Frontal cortex (tissue), 4 donors: ENCODE data around the gene SLC16A7. TPM values are rescaled to one million over a fixed set of nuclear protein-coding genes. Genes with fewer than 3 reads are reported as not detected.
"Not testable (repeated sequence)": the region's sequence is repeated elsewhere in the genome, so short reads cannot be mapped to it uniquely, and the experiment has no call there.

Experiments used
- DNase-seq, 2 donors: peaks; one replicate each; pipeline ENCODE4 v3.0.0; 2012; ENCODE audit warnings: low spot score in 2 of 2
- FAIRE-seq: peaks from 2 replicates; lab custom pipeline; 2012; peaks lifted over from hg19 to GRCh38; lab: Jason Lieb, UNC
- total RNA-seq: library from RNA; depleted of rRNA; stranded (reverse); fragments of >200 nt; gene quantifications from one replicate; pipeline ENCODE4 v1.2.3, GENCODE V29; 2014
- donor health status: control.
- donor health status: control.
- donor health status: control.

SLC16A7 gene
- total RNA-seq, 1 donor from 2014 or later: 26.1 TPM

DNA sequence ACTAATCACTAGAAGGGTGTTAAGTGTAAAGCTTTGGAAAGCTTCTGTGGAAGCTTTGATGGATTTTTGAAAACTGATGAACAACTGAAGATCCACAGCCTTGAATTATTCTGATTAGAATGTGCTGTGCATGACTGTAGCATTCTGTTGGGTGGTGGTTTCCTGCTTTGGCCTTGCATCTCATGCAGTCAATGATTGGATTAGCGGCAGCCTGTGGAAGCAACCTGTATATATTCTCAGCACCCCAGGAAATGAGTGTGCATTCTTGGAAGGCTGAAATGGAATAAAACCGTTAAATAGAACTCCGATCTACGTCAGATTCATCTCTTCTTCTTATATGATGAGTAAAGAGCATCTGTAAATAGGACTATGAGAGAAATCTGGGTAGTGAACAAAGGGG lies 120.2 kb downstream of the SLC16A7 start:
- FAIRE-seq: no peak

DNA sequence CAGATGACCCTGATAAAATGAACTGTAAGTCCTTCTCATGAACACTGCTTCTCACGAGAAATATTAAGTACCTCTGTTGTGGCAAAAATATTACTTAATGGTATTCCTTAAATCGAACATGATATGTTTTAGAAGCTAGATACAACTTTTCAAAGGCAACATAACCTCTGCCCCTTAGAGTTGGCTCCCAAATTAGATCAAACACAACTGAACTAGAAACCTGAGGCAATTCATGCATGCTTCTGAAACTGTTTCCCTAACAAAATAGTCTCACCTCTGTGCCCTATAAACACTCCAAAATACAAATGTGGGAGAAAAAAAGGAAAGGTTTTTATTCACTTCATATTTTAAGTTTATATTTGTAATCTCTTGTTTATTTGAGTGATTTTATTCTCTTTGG lies 121.6 kb downstream of the SLC16A7 start:
- FAIRE-seq: no peak
- no peak for DNase-seq

More for the DNA sequence above, 120.2 kb downstream of the SLC16A7 start:
- no peak for DNase-seq

DNA sequence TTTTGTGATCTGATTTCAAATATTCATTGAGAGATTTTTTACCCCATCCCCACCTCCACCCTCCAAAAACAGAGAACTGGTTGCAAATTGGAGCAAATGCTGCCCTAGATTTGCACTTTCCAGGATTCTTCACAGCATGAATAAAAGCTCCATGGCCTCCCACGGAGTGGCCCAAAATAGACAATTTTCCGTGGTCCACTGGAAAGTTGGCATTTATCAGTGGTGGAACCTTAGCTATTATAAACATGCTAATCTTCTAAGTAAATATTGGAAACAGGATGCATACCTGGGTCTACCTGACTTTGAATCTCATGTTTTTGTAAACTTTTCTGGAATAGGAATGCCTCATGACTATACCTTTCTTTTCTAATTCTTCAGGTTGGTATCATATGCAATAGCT lies 123.9 kb downstream of the SLC16A7 start:
- DNase-seq (no peak), FAIRE-seq (no peak)

DNA sequence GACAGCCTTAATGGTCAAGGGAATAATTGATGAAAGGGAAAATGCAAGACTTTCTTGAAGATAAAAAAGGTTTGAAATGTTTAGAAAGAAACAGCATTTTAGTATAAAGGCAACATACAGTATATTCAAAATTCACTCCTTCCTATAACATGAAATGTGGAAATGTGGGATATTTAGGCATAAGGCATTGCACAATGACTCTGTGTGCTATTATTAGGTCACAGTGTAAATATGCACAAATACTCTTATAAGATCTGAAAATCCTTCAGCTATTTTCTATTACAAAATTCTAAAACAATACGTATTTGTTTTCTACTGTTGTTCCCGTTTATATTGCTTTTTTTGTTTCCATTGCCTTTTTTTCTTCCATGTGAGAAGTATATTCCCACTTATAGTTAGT lies 127.7 kb downstream of the SLC16A7 start:
- DNase-seq (no peak), FAIRE-seq (no peak)

DNA sequence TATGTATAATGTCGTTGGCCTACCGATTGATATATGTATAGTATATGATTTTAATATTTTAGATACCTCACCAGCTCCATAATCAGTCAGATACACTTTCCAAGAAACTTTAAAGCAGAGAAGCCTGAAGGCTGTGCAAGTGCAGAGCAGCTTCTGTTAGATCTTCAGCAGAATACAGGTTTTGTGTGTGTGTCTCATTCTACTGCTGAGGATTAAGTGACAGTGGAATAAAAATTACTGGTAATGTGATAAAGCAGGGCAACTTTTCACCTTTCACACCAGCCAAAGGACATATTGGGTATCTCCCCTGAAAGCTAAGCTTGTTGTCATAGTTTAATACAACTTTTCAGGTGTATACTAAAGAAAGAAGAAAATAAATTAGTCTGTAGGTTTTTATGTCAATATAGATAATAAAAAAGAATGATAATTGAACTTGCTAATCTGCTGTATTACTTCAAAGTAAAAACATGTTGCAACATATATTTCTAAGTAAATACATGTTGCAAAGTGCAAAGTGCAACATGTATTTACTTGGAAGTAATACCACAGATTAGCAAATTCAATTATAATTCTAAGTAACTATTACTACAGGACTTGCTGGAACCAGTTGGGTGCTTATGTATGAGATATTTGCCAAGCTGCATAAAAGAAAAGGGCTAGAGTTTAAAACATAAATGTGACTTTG lies 128.3 kb downstream of the SLC16A7 start:
- FAIRE-seq: no peak
- DNase-seq: no peak

DNA sequence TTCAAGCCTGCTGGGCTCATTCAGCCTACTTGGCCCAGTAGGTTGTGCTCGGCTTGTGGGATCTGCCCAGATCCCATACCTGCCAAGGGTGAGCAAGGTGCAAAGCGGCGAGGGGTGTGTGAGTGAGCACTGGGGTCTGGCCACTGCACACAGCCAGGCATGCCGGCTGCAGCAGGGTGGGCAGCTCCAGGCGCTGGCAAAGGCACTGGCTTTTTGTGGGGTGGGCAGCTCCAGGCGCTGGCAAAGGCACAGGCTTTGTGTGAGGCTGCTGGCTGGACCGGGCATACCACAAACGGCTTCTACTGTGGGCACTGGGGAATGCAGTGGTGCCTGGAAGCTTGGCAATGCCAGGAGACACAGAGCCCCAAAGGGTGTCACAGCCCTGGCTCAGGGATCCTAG lies 137.4 kb downstream of the SLC16A7 start:
- FAIRE-seq: no peak
- DNase-seq: no peak

DNA sequence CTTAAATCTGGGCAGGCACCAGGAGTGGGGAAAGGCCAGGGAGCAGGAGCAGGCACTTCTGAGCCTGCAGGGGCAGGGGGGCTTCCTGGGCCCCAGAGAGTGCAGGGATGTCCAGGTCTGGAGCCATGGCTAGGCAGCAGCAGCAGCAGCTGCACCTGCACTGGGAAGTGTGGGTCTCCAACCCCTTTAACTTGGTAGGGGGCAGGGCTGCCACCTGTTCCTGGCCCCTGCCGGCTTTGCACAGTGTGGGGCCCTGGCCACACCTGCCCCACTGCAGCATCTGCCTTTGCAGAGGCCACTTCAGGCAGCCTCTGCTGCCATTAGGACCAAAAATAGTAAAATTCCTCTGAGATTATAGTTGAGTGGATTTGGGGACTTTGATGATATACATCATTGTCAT lies 138.5 kb downstream of the SLC16A7 start:
- FAIRE-seq: no peak
- no peak for DNase-seq

DNA sequence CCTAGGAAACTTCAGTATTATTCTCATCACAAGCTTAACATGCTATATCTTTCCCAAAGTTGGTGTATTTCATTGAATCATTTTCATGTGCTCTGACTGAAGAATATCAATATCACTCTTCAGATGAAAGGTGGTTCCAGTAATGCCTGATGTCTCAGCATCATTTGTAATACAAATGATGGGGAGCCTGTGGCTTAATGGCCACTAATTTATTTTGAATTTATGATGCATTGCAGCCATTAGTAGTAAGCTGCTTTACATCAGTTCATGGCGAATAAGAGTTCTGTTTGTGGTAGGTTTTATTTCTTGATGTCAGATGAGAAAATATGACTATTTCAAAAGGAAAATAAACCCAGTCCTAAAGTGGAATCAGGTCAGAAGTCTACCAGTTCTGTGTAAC lies 139.4 kb downstream of the SLC16A7 start:
- no peak for FAIRE-seq
- no peak for DNase-seq

DNA sequence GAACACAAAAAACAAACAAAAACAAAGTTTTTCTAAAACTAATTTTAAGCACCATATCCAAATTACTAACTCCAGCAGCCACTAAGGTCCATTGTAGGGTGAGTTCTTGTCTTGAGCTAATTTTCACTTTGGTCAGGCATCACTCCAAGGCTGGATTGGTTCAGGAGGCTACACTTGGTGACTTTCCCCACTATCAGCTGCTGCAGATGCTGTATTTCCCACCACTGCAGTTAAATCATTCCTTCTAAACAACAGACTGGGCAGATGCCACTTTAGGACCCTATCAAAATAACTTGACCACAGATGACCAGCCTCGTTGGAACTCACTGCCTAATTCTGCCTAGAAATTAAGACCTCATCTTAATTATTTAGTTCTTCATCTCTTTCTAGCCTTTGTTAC lies 140.5 kb downstream of the SLC16A7 start:
- DNase-seq (no peak), FAIRE-seq (no peak)

DNA sequence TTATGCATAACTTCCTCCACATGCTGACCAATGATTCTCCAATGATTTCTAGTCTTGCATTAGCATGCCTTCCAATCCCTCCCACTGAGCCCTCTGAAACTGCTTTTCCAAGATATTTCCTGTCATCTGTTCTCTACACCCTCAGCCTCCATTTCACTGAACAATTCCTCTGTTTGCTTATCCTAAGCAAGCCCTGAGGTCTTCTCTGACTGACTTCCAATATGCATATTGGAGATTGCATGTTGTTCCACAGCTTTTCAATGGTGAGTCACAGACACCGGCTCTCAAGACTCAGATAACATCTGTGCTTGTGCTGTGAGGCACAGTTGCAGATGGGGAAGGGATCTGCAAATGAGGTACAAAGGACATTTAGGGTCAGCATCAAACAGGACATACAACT lies 141.0 kb downstream of the SLC16A7 start:
- DNase-seq: no peak
- FAIRE-seq: no peak

DNA sequence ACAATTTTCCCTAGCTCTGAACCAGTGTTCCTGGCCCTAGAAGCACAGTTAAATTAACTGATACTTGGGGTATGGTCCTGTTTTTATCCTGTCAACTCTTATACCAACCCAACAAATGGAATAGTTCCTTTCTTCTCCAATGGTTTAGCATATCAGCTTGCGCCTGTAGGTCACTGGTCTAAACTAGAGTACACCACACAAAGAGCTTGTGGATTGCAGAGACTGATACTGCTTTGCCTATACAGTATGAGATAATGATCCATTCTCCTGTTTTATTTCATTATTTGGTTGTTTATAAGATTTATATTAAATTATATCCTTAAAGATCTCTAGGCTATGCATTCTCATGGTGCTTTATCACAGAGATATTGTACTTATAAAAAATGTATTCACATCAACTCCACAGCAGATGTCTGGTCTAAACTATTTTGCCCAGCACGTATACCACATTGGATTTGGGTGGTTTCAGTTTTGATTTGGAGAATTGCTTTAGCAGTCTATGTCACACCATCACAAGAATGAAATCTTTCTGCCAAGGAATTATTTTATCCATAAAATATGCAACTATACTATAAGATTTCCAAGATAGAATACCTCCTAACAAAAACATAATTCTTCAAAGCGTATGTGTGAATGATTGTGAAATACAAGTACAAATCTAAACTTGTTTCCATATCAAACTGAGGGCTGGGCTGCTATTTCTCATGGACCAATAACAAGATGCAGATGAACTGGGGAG lies 142.1 kb downstream of the SLC16A7 start:
- no peak for DNase-seq

DNA sequence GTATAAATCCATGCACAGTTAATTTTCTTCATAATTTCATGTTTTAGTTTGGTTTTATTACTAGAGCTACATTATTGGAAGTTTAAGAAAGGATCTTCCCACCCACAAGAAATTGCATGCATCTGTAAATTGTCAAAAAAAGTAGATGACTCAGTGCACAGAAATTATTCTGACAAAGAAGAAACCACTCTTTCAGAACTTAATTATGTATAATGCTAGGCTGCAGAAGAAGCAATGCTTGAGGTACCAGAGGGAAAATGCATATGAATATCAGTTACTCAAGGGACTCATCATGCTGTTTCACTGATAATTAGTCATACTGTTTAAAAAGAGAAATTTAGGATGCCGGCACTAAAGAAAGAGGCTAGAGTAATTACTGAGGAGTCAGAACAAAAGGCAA lies 147.0 kb downstream of the SLC16A7 start:
- no peak for DNase-seq
- no peak for FAIRE-seq

More for the DNA sequence above, 142.1 kb downstream of the SLC16A7 start:
- FAIRE-seq: no peak

DNA sequence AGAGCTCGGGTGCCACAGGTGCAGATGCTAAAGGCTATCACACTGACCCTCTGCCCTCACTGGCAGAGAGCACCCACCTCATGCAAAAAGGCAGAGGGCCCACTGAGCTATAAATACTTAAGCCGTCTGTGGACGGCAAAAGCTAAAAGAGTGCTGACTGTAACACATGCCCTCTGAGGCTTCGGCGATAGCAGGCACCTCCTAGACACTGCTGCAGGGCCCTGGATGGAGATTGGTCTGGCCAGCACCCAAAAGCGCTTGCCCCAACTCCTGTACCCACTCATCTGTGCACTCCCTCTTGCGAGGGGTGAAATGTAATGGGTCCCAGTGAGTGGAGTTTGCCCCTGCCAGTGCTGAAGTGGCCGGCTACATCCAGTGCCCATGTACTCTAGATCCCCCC lies 148.7 kb downstream of the SLC16A7 start:
- DNase-seq (no peak), FAIRE-seq (no peak)

DNA sequence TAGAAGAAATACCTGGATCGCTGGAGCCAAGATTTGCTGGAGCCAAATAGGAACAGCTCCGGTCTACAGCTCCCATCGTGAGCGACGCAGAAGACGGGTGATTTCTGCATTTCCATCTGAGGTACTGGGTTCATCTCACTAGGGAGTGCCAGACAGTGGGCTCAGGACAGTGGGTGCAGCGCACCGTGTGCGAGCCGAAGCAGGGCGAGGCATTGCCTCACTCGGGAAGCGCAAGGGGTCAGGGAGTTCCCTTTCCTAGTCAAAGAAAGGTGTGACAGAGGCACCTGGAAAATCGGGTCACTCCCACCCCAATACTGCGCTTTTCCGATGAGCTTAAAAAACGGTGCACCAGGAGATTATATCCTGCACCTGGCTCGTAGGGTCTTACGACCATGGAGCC lies 155.3 kb downstream of the SLC16A7 start:
- FAIRE-seq, DNase-seq: not testable (repeated sequence)

DNA sequence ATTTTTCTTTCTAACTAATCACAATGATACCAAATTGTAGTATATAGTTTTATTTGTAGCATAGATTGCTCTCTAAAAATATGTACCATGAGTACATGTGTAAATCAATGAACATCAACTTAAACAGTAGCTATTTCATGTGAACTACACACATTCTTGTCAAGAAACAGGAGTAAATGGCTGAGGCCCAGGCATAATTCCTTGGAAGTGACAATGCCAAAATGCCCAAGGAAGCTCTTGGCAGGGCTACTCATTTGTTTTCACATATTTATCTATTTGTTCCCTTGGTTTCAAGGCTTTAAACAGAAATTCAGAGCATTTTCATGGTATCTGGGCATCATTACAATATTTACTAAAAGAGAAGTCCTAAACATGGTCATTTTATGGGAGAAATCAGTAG lies 165.7 kb downstream of the SLC16A7 start:
- FAIRE-seq (no peak), DNase-seq (no peak)

DNA sequence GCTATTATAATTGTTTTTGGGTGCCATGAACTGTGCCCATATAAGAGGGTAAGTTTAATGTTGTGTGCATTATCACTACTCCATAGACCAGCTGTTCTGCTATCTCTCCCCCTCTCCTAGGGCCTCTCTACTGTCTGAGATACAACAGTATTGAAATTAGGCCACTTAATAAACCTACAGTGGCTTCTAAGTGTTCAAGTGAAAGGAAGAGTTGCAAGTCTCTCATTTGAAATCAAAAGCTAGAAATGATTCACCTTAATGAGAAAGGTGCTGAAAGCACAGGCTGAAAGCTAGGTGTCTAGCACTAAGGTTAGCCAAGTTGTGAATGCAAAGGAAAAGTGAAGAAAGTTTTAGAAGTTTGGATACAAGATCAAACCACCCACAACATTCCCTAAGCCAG lies 168.0 kb downstream of the SLC16A7 start:
- FAIRE-seq: no peak
- DNase-seq: no peak

DNA sequence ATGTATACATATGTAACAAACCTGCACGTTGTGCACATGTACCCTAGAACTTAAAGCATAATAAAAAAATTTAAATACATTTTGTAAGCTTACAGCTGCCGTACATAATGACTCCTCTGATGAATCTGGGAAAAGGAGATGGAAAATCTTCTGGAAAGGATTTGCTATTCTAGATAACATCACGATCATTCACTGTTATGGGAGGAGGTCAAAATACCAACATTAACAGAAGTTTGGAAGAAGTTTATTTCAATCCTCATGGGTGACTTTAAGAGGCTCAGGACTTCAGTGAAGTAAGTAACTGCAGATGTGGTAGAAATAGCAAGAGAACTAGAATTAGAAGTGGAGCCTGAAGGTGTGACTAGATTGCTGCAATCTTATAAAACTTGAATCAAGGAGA lies 172.2 kb downstream of the SLC16A7 start:
- DNase-seq (no peak), FAIRE-seq (no peak)

DNA sequence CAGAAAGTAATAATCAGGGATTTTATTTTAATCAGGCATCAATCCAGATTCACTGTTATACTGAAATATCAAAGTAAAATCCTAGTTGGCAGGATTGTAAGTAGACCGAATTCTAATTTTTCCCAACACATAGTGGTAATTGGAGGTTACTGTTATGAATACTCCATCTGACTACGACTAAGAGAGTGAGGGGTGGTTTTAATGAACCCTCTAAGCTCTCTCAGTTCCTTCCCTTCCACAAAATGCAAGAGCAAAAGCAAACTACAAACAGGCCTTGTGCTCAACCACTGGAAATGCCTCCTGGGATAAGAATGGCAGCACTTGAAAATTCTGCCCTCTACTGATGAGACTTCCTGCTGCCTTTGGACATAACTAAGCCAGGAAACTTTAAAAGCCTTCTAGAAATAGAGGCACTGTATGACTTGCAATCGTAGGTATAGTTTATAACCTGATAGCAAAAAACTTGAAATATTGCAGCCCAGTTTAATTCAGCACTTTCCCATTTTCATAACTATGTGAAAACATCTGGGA lies 184.8 kb downstream of the SLC16A7 start:
- FAIRE-seq: no peak
- no peak for DNase-seq

DNA sequence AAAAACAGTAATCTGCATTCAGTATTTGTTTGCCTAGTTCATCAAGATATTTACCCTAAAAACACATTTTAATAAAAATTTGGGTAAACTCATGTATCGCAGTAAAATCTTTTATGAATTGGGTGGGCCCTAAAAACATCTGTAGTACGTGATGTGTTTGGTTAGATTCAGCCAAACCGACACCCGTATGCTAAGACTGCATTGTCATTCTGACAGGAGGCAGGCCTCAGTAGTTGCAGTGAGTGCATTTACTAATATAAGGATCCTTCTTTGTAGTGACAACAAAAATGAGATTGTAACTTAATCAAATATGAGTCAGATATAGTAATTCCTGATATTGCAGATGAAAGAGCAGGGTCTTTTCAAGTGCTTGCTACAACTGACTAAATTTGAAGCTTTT lies 191.8 kb downstream of the SLC16A7 start:
- DNase-seq (no peak), FAIRE-seq (no peak)

DNA sequence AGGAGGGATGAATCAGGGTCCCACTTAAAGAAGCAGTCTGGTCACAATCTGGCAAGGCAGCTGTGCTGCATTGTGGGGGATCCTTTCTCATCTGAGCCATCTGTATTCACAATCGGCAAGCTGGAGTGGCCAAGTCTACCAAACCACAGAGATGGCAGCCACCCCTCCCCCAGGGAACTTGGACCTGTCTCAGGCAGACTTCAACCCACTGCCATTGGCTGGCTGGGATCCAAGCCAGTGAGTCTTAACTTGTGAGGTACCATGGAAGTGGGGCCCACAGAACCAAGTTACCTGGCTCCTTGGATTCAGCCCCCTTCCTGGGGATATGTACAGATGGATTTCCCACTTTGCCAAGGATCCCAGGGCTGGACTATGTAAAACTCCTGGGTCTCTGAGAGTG lies 196.8 kb downstream of the SLC16A7 start:
- FAIRE-seq (no peak), DNase-seq (no peak)

DNA sequence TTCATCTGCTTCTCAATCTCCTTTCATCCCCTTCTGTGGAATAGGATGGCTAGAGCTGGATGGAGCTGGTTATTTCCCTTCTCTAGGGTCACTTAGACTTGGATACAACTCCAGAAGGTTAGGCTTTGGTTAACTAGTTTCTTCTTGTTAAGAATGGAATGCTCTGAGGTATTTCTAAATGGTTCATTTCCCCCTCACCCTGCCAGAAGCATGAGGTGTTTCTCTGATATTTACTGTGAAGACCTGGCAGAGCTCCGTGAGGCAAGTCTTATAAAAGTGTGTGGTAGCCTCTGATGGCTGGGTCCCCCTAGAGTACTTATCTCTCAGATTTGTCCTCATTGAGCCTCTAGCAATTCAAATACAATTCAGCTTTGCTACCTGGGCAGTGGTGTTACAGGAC lies 207.9 kb downstream of the SLC16A7 start:
- FAIRE-seq (no peak), DNase-seq (no peak)
